Panc1 (cell line): Measurements from ENCODE around the gene ATP7B.

Source experiments
- POLR2AphosphoS5 ChIP-seq: IDR thresholded peaks from 2 replicates; pipeline ENCODE4 v1.6.1; 2012; ENCODE audit warnings: mild to moderate bottlenecking, low read depth, low read length, moderate library complexity
- TF ChIP-seq, protein P1 (sequence below): fragments of 450-650 bp; IDR thresholded peaks from 2 replicates; pipeline ENCODE4 v1.5.1; 2017; ENCODE audit warnings: mild to moderate bottlenecking

DNA sequence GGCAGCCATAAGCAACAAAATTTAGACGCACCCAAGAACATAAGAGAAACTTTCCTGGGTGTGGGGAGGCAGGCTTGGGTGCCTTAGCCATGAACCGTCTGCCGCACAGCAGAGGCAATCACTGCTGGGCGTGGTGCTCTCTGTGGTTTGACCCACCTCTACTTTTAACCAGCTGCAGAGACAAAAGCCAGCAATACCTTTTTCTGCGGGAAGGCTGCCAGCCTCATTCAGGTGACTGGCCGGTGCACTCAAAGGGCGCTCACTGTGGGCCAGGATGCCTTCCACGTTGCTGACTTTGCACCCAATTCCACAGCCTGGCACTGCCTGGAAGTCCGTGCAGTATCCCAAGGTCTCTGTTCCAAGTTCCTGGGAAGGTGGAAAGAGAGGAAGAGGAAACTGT is 69.1 kb downstream of the ATP7B start:
- TF ChIP-seq, protein P1, sequence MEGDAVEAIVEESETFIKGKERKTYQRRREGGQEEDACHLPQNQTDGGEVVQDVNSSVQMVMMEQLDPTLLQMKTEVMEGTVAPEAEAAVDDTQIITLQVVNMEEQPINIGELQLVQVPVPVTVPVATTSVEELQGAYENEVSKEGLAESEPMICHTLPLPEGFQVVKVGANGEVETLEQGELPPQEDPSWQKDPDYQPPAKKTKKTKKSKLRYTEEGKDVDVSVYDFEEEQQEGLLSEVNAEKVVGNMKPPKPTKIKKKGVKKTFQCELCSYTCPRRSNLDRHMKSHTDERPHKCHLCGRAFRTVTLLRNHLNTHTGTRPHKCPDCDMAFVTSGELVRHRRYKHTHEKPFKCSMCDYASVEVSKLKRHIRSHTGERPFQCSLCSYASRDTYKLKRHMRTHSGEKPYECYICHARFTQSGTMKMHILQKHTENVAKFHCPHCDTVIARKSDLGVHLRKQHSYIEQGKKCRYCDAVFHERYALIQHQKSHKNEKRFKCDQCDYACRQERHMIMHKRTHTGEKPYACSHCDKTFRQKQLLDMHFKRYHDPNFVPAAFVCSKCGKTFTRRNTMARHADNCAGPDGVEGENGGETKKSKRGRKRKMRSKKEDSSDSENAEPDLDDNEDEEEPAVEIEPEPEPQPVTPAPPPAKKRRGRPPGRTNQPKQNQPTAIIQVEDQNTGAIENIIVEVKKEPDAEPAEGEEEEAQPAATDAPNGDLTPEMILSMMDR: no peak
- no peak for TF ChIP-seq POLR2AphosphoS5
